K562 (cell line): ENCODE measurements around the gene MIDN. TPM values are rescaled to one million over a fixed set of nuclear protein-coding genes. Genes with fewer than 3 reads are reported as not detected.

ENCODE experiments used
- BCLAF1 ChIP-seq, 2 experiments: fragments of 450-650 bp in 1 of 2; IDR thresholded peaks; 2 replicates each; pipeline ENCODE4 v1.6.1; 2011 to 2017; ENCODE audit warnings: low read depth in 2 of 2, antibody characterized with exemption in 1 of 2, borderline replicate concordance in 1 of 2, low read length in 1 of 2, mild to moderate bottlenecking in 1 of 2, mixed read lengths in 1 of 2; ENCODE audit not compliant: control insufficient read depth in 1 of 2
- E2F8 ChIP-seq: fragments of 450-650 bp; IDR thresholded peaks from 2 replicates; pipeline ENCODE4 v1.7.1; 2018; ENCODE audit warnings: mild to moderate bottlenecking, low read depth; ENCODE audit not compliant: partially characterized antibody
- ESRRA ChIP-seq: fragments of 450-650 bp; IDR thresholded peaks from 2 replicates; pipeline ENCODE4 v1.6.1; 2014; ENCODE audit warnings: low read depth, mild to moderate bottlenecking, moderate library complexity, borderline replicate concordance
- KLF6 ChIP-seq: fragments of 250-450 bp; sonication (Bioruptor Pico); IDR thresholded peaks from 2 replicates; pipeline ENCODE4 v1.4.0; 2020; ENCODE audit warnings: mild to moderate bottlenecking, moderate library complexity, borderline replicate concordance
- MAFF ChIP-seq: IDR thresholded peaks from 2 replicates; pipeline ENCODE4 v1.6.1; 2012; ENCODE audit warnings: low read length, improper control_type of control experiment
- PRPF4 ChIP-seq: fragments of 200-400 bp; formaldehyde crosslinking; IDR thresholded peaks from one replicate; pipeline ENCODE4 v1.6.1; 2017; ENCODE audit warnings: low read length, low read depth, mild to moderate bottlenecking; ENCODE audit not compliant: insufficient read depth, poor library complexity, severe bottlenecking
- PTRF ChIP-seq: fragments of 450-650 bp; IDR thresholded peaks from 2 replicates; pipeline ENCODE4 v1.6.1; 2016; ENCODE audit warnings: mild to moderate bottlenecking, missing genetic modification characterization, missing compliant biosample characterization
- RAD21 ChIP-seq, 2 experiments: fragments of 250-450 bp in 1 of 2; fragments of 450-650 bp in 1 of 2; sonication (Bioruptor Pico) in 1 of 2; formaldehyde crosslinking in 1 of 2; IDR thresholded peaks in 1 of 2; conservative IDR thresholded peaks in 1 of 2; 2 replicates each; pipeline versions ENCODE4 v1.4.0 to v1.8.0; 2020 to 2022; ENCODE audit warnings: mild to moderate bottlenecking in 2 of 2, moderate library complexity in 1 of 2
- SETDB1 ChIP-seq: IDR thresholded peaks from one replicate; pipeline ENCODE4 v1.6.1; 2012; ENCODE audit warnings: low read length, control low read depth, inconsistent platforms
- SP1 ChIP-seq: sonication (generic); formaldehyde crosslinking; IDR thresholded peaks from 2 replicates; pipeline ENCODE4 v1.8.1; 2022; ENCODE audit warnings: mild to moderate bottlenecking, missing genetic modification reagents
- SREBF2 ChIP-seq: sonication (generic); formaldehyde crosslinking; IDR thresholded peaks from 2 replicates; pipeline ENCODE4 v1.4.0; 2020; ENCODE audit warnings: mild to moderate bottlenecking, missing genetic modification reagents
- TEAD1 ChIP-seq, 2 experiments: fragments of 450-650 bp in 1 of 2; sonication (generic) in 1 of 2; formaldehyde crosslinking; IDR thresholded peaks; 2 replicates each; pipeline versions ENCODE4 v1.4.0 to v1.8.0; 2020 to 2022; ENCODE audit warnings: mild to moderate bottlenecking in 2 of 2, missing genetic modification reagents in 1 of 2
- TFAP4 ChIP-seq: sonication (generic); formaldehyde crosslinking; IDR thresholded peaks from 2 replicates; pipeline ENCODE4 v1.8.0; 2022; ENCODE audit warnings: missing genetic modification reagents, mild to moderate bottlenecking, moderate library complexity, borderline replicate concordance
- YBX1 ChIP-seq: fragments of 450-650 bp; IDR thresholded peaks from 2 replicates; pipeline ENCODE4 v1.7.1; 2016; ENCODE audit warnings: mild to moderate bottlenecking
- ZBTB8A ChIP-seq: fragments of 450-650 bp; IDR thresholded peaks from 2 replicates; pipeline ENCODE4 v1.6.1; 2018; ENCODE audit warnings: mild to moderate bottlenecking, moderate library complexity; ENCODE audit not compliant: partially characterized antibody
- ZNF224 ChIP-seq: sonication (generic); formaldehyde crosslinking; IDR thresholded peaks from 2 replicates; pipeline ENCODE4 v1.8.0; 2022; ENCODE audit warnings: mild to moderate bottlenecking, missing genetic modification reagents
- ZNF76 ChIP-seq: fragments of 250-450 bp; sonication (Bioruptor Pico); IDR thresholded peaks from 2 replicates; pipeline ENCODE4 v1.4.0; 2020; ENCODE audit warnings: mild to moderate bottlenecking, moderate library complexity, borderline replicate concordance
- ZNF785 ChIP-seq: fragments of 250-450 bp; sonication (Bioruptor Pico); IDR thresholded peaks from 2 replicates; pipeline ENCODE4 v1.4.0; 2020; ENCODE audit warnings: mild to moderate bottlenecking
- polyA plus RNA-seq, 8 experiments: library from polyadenylated mRNA; depleted of rRNA in 4 of 8; stranded (reverse) in 5 of 8; unstranded in 3 of 8; fragments of >200 nt; fragmentation: Nextera tagmentation in 2 of 8; fragmentation: Illumina TruSeq in 1 of 8; extraction: Ambion mirVana in 2 of 8; extraction: Trizol in 1 of 8; gene quantifications; 2 replicates each; pipeline versions ENCODE4 v1.2.1 to v1.2.3, GENCODE V29; 2011 to 2014; ENCODE audit warnings: inconsistent platforms in 1 of 8, missing spikeins in 1 of 8
- total RNA-seq, 7 experiments: library from RNA; depleted of rRNA in 6 of 7; stranded (reverse); fragments of >200 nt in 6 of 7; fragmentation: Illumina TruSeq in 2 of 7; extraction: Trizol in 2 of 7; gene quantifications; 2 replicates each; pipeline versions ENCODE4 v1.2.1 to v1.2.3, GENCODE V29; 2011 to 2021; ENCODE audit warnings: low replicate concordance in 1 of 7
- TF ChIP-seq, protein P1 (sequence below): fragments of 250-450 bp; sonication (Bioruptor Pico); IDR thresholded peaks from 2 replicates; pipeline ENCODE4 v1.5.0; 2020; ENCODE audit warnings: mild to moderate bottlenecking, borderline replicate concordance

Gene MIDN
- total and polyA plus RNA-seq, 9 of the 15 experiments (the other 6 are each of a cell fraction or from before 2014, with no cell fraction given), result 0.17 to 120 (median 10.1) TPM

- TF ChIP-seq ESRRA, result no peak
- no peak for TF ChIP-seq ZNF785 (CRISPR knock-in tag)
- no peak for TF ChIP-seq SREBF2 (CRISPR knock-in tag)
- TF ChIP-seq YBX1, result no peak
- TF ChIP-seq ZNF224 (CRISPR knock-in tag), result no peak
- TF ChIP-seq SP1 (CRISPR knock-in tag), result peak; percentile 12; the same call in 1 of the 2 replicates
- TF ChIP-seq KLF6 (CRISPR knock-in tag), result no peak
- TF ChIP-seq, protein P1, sequence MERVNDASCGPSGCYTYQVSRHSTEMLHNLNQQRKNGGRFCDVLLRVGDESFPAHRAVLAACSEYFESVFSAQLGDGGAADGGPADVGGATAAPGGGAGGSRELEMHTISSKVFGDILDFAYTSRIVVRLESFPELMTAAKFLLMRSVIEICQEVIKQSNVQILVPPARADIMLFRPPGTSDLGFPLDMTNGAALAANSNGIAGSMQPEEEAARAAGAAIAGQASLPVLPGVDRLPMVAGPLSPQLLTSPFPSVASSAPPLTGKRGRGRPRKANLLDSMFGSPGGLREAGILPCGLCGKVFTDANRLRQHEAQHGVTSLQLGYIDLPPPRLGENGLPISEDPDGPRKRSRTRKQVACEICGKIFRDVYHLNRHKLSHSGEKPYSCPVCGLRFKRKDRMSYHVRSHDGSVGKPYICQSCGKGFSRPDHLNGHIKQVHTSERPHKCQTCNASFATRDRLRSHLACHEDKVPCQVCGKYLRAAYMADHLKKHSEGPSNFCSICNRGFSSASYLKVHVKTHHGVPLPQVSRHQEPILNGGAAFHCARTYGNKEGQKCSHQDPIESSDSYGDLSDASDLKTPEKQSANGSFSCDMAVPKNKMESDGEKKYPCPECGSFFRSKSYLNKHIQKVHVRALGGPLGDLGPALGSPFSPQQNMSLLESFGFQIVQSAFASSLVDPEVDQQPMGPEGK (CRISPR knock-in tag), result no peak
- no peak for TF ChIP-seq TEAD1 (CRISPR knock-in tag; IDR thresholded peaks at IDR 0.05)
- peak; percentile 68 for TF ChIP-seq TFAP4 (CRISPR knock-in tag)
- no peak; the same call in 1 of the 2 replicates for TF ChIP-seq MAFF
- no peak for TF ChIP-seq ZBTB8A
- TF ChIP-seq PTRF (tag), result no peak
- TF ChIP-seq PRPF4, result no peak
- TF ChIP-seq BCLAF1 (IDR thresholded peaks at IDR 0.05; ENCODE audit: borderline replicate concordance in 1 of 2, control insufficient read depth in 1 of 2, low read depth in 2 of 2, low read length in 1 of 2), result no peak
- peak; percentile 81 for TF ChIP-seq E2F8
- TF ChIP-seq ZNF76 (CRISPR knock-in tag), result no peak
- TF ChIP-seq RAD21 (CRISPR knock-in tag; conservative IDR thresholded peaks at IDR 0.05 in 1 of 2, IDR thresholded peaks at IDR 0.05 in 1 of 2), result no peak
- TF ChIP-seq SETDB1, result no peak
Measured at GRCh38 chr19:1274852-1275259, 26.5 kb downstream of the MIDN start (continued).
